NCI-H2081 treated with DMSO at 0.1 percent for 48 hours (cell line): ENCODE results near the gene LIMD2.

Source experiments
- DNase-seq: peaks from one replicate; lab custom pipeline; 2025; lab: John Stamatoyannopoulos, UW

Gene LIMD2

DNA sequence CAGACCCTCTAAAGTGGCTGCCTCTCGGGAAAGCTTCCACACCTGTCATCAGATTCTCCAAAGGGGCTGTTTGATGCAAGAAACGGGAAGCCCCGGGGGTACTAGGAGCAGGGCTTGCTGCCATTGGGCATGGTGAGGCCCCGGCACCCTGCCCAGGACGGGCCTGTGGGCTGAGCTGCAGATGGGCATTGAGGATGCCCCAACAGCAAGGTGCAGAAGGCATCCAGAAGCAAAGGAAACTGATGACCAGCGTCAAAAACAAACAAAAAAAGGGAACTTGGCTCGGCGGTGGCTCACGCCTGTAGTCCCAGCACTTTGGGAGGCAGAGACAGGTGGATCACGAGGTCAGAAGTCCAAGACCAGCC, 1.5 kb upstream of the LIMD2 start:
- DNase-seq = no peak

DNA sequence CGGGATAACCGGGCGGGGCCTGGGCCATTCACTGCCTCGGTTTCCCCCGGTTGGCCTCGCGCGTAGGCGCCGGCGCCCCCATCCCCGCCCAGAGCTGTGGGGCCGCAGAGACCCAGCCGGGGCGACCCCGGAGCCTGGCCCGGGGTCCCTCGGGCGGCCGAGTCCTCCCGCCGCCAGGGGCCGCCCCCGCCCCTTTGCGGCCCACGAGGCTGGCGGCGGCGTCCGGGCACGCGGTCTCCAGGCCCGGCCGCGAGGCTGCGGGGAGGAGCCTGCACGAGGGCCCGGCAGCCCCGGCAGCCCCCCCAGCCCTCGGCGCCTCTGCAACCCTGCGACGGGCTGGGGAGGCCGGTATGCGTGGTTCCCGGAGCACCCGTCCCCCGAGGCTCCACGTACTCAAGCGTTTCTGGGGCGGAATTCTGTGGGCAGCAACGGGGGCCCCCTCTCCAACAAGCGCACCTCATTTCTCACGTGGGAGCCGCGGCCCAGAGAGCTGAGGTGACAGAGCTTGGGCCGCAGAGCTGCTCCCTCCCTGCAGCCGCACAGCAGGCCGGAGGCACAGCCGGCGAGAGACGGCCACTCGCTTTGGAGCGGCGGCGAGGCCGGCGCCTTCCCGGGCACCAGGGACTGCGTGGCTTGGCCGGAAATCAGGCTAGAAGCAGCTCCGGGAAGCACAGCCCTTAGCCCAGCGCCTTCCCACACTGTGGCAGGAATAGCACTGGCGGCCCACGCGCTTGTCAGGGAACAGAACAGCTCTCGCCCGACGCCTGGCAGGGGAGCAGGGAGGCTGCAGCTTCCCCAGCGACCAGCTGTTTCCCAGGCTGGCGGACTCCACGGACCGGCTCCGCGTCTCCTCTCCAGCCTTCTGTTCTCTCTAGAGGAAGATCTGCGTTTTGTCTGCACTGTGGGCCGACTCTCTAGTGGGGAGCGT, 867 bp upstream of the LIMD2 start:
- DNase-seq = no peak

DNA sequence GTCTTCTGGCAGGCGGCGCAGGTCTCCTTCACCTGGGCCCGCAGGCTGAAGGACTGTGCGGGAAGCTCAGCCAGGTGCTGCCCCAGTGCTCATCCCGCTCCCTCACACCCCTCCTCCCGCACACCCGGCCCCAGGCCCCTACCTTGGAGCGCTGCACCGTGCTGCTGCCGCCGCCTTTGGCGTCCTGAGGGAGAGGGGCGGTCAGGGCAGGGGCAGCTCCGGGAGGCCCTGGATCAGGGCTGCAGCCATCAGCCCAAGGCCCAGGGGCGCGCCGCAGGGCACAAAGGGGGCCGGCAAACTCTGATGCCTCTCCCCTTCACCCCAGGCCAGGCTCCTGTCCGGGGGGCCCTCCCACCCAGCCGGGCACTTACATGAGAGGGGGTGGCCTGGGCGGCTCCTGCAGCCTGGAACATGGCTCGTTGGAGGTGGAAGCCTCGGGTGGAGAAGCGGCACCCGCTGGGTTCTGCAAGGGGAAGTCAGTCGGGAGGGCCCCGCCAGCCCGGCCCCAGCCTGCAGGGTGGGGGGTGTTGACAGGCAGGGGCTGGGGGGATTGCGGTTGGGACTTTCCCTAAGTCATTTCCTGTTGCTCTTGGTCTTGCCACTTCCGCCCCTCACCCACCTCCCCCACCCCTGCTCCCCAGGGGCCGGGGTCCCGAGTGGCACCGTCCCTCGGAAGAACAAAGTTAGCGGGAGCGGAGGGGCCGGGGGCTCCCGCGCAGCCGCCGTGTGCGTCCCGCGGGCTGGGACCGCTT, 863 bp downstream of the LIMD2 start:
- no peak for DNase-seq

DNA sequence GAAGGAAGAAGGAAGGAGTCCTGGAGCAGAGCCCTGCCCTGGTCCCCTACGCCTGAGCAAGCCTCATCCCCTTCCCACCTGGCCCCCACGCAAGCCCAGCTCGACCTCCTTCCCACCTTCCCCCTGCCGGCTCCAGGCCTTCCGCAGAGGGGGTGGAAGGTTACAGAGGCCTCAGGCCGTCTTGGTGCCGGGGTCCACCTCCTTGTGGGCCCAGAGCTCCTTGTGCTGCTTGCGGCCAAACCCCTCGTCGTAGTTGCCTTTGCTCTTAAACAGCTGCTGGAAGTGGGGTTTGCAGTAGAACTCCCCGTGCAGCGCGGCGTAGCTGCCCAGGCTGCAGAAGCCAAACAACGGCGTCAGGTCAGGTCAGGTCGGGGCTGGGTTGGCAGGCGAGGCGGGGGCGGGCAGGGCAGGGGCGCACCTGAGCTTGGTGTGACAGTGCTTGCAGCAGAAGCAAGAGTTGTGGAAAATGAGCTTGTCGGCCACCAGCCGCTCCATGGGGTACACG, 1.5 kb downstream of the LIMD2 start:
- DNase-seq = no peak

DNA sequence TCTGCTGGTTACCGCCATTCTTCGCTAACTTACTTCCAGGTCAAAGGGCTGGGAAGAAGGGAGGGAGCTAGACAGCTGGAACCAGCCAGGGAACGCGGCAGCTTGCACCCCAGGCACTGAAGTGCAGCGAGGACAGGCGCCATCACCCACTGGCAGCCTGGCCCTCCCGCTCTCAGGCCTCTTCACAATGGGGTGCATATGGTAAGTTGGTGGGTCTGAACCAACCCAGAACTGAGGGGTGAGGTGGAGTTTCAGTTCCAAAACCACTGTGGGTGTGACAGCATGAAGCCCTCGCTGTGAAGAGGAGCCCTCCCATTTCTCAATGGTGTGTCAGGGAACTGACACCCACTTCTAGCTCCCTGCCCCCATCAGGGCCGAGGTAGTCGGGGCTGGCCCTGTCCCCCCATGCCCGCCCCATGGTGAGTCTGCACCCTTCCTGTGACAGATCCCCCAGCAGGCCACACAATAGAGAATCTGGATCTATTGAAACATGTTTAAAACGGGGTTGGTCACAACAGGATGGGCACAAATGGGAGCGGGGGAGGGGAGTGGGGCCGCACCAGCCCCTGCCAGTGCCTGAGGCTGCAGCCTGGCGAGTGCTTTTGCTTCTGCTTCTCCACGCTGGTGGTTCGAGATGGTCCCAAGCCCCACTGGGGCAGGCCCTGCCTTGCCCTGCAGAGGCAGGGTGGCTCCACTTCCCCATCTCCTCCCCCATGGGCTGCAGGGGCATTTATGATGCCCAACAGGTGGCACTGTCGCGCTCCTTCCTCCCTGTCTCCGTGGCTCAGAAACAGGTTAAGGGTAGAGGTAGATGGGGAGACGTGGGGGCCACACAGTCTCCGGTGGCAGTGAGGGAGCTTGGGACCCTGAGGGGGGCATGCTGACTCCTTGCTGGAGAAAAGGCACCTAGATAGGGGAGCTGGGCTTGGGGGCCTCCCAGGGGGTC, 2.3 kb downstream of the LIMD2 start:
- DNase-seq = no peak

DNA sequence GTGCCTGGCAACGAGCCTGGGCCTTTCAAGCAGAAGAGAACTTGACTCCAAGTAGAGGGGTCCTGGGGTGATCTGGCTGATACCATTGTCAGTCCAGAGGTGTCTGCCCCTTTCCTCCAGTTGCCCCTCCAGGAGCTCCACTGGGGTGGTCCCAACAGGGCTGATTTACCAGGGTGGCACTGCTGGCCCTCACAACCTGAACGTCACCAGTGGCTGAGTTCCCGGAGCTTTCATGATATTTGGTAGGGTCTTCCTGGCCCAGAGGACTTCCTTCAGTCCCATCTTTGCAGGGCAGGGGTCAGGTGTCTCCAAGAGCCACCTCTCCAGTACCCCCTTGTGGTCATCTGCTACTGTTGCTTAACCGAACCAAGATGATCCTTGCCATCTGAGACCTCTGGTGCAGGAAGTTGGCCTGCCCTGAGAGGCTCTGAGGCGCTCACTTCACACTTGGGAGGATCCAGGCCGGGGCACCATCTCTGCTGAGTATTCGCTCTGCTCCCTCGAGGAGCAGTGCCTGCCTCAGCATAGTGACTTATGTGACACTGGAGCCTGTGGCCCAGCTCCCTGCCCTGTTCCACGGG, 3.5 kb downstream of the LIMD2 start:
- no peak for DNase-seq

DNA sequence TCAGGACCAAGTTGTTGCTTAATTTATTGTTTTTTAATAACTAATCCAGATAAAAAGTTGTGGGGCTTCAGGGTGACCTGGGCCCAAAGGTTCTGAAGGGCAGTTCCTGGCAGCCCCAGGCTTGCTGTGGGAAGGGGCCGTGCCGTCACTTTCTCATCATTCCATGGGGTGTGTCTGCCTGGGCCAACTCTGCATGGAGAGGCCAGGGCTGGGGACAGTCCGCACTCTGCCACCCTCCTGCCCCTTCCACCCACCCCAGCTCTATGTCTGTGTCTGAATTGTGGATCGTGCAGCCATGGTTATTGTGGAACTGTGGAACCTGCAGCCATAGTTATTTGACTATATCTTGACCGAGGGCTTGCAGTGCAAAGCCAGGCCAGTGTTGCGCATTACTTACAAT, 4.0 kb downstream of the LIMD2 start:
- no peak for DNase-seq

DNA sequence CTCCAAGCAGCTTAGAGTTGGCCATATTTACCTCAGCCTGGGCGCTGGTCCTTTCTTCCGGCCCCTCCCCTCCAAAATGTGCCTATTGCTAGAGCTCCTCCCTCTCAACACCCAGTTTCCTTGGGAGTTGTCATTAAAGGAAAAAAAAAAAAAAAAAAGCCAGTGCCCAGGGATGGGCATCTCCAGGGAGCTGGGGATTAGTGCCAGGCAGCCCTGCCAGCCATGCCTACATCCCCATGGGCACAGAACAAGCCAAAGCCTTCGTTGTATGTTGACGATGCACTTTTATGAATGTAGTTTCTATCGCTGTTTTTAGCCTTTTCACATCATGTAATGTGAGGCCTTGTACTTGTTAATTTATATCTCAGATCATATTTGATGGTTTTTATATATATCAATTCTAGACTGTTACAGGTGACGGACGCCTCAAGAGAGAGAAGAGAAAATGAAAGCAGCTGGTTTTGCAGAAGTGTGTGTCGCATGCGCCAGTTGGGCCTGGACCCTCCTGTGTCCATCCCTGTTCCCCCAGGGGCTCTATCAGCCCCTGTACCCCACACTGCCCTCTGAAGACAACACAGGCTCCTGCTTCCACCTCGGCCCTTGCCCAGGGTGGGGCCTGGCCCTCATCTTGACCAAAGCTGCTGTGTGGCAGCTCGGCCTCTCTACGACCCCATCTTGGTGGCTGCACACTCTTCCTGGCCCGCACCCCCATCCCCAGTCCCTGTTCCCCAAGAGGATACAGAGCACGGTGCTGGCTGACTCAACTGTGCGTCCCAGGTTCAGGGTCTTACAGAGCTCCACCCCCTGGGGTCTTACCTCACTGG, 4.8 kb downstream of the LIMD2 start:
- no peak for DNase-seq

DNA sequence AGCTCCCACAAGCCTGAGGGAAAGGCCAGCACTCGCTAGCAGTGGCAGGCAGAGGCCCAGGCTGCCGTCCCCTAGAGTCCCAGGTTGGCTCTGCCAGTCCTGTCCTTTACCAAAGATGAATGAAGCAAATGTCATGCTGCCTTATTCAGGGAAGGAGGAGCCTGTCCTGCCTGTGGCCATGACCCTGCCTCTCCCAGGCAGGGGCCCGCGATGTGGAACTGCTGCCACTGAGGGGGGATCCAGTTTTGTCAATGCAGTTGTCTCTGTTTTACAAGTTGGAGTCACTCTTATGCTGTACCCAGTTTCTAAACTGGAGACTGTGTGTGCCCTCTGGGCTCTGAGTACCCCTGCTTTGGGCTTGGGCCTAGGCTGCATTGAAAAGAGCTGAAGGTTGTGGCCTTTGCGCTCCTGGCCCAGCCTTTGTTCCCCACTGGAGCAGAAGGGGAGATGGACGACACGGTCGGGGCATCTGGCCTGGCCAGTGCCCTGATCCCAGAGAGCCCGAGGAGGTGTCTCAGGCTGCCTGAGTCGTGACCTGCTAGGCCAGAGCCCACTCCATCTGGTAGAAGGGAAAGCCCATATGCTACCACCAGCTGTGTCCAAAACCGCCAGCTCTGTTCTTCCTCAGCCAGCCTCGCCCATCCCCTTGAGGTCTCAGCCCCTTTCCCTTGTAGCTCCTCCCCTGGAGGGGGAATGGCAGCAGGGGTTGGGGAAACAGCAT, 5.5 kb downstream of the LIMD2 start:
- DNase-seq = no peak

DNA sequence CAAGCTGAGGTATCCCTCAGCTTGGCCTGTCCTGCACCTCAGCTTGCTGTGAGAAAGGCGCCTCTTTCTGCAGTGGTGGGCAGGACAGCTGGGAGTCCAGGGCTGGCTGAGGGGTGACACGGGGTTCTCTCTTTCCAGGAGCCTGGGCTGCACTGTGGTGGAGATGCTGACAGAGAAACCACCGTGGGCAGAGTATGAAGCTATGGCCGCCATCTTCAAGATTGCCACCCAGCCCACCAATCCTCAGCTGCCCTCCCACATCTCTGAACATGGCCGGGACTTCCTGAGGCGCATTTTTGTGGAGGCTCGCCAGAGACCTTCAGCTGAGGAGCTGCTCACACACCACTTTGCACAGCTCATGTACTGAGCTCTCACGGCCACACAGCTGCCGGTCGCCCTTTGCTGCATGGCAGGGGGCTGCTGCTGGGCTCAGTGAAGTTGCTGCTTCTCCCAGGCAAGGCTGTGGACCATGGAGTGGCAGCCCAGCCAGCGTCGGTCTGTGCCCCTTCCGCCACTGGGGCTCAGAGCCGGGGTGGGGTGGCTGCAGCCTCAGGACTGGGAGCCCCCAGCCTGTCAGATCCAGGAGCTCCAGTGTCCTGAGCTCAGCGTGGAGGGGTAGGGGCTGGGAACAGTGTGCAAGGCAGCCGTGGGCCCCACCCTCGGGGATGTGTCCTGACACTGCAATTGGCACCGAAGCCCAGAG, 6.4 kb downstream of the LIMD2 start:
- DNase-seq = no peak

DNA sequence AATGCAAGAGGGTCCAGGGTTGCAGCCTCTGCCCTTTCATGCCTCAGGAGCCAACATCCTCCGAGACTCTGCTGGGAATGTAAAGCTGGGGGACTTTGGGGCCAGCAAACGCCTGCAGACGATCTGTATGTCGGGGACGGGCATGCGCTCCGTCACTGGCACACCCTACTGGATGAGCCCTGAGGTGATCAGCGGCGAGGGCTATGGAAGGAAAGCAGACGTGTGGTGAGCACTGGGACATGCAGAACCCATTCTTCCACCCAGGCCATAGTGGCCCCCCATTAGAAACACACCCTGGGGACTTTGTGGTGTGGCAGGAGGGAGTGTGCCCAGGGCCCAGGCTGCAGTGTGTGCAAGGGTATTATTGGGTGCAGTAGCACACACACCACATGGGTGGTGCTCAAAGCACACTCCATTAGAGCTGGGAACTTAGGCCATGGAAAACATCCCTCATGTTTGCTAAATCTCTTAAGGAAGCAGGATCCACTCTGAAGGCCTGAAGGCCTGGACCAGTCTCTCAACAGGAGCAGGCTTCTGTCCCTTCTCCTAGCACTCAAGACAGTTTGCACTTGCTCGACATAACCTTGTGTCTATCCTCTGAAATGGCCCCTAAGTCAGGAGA, 7.6 kb downstream of the LIMD2 start:
- no peak for DNase-seq

DNA sequence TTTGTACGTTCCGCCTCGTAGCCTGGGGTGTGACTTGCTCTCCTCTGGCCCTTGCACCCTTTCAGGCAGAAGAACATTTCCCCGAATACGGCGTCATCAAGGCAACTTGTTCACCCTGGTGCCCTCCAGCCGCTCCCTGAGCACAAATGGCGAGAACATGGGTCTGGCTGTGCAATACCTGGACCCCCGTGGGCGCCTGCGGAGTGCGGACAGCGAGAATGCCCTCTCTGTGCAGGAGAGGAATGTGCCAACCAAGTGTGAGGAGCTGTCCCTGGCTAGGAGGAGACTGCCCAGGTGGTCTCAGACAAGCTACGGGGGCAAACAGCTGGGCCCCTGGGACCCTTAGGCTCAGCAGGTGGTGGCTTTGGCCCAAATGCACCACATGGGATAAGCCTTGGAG, 10.4 kb downstream of the LIMD2 start:
- DNase-seq = no peak

DNA sequence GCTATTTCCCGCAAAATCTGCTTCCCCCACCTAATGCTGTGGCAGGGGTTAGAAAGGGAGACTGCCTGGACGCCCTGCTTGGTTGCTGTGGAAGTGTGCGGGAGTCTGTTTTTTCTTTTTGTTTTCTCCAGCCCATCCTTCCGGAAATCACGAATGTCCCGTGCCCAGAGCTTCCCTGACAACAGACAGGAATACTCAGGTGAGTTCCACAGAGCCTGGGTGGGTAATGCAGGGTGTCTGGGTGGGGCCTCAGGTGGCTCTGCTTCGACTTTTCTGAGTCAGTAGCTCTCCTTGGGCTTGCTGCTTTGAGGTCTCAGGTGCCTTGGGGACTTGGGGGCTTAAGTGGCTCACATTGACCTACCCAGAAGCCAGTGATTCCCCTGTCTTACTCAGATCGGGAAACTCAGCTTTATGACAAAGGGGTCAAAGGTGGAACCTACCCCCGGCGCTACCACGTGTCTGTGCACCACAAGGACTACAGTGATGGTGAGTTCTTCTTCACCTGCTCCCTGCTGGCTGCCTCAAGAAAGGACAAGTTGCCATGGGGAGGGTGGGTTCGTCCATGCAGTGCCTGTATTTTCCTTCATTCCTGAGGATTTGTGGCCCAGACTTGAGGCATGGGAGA, 11.4 kb downstream of the LIMD2 start:
- no peak for DNase-seq

DNA sequence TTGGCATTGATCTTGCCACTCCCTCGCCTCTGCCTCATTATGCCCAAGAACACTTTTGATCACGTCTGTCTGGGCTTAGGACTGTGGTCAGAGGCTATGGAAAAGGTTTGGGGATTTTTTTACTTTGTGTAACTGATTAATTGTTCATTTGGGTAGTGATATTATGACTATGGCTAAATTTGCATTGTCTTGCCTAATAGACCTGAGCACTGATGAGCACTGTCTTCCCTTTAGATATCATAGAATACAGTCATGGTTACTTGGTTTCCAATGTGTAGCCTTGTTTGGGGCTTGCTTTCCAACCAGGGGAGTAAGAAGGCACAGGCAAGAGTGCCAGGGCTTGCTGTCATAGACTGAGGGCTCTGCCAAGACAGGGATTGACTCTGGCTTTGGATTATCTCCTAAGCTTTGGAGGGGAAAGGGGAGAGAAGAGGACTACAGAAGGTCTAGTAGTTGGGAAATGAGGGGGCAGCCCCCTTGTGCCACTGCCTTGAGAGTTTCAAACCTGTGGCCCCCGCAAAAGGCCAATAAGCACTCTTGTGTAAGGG, 13.7 kb downstream of the LIMD2 start:
- DNase-seq = no peak

DNA sequence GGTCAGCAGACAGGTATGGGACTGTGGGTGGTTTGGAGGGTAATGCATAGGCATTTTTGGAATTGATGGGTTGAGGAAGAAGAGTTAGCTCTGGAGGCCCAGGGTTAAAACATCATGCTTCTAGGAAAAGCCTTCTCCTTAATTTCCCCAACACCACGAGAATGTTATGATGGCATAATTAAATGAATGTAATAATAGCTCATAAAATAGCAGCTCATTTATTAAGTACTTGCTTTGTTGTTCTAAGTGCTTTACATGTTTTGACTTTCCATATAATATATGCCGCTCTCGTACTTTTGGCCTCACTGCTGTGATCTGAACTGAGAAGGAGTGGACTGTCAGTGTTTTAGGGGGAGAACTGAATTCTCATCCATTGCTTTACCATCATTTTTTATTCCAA, 14.3 kb downstream of the LIMD2 start:
- no peak for DNase-seq

DNA sequence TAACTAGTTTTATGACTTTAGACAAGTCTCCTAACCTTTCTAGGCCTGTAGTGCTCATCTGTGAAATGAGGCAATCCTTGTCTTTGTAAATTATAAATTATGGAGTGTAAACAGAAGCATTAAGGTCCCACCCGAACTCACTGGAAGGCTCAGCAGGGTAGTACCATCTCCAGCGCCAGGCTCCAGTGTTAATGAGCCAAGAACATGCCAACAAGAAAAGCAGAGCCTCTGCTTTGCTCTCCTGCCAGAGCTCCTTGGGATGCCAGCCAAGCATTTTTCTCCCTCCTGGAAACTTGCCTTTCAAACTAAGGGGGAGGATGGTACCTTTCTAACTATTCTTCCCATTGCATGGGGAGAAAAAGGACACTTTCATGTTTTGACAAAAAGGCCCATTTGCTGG, 14.9 kb downstream of the LIMD2 start:
- no peak for DNase-seq

DNA sequence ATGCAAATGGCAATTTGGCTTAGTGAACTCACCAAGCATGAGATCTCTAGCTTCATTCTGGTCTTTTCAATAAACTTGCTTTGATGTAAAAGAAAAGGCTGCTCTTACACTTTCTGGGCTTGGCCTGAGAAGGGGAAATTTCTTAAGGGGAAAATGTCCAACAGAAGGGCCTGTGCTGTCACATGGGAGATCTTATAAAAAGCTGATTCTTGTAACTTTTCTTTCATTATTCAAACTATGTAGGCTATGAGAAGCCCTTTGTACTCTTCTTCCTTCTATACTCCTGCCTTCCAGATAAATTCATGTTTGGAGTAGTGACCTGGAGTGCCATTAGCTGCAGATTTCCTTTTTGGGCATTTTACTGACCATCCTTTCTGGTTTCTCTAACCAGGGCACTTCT, 16.9 kb downstream of the LIMD2 start:
- DNase-seq = no peak

DNA sequence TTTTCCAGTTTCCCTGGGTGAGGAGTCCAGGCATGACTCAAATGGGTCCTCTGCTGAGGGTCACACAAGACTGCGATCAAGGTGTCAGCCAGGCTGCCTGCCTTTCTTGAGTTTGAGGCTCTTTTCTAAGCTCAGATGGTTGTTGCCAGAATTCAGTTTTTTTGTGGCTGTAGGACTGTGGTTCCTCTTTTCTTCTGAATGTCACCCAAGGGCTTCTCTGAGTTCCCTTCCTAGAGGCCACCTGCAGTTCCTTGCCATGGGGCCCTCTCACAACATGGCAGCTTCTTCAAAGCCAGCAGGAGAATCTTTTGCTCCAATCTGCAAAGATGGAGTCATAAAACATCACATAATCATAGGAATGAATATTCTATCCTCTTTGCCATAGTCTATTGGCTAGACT, 17.5 kb downstream of the LIMD2 start:
- DNase-seq = no peak
